ACHN (cell line): ENCODE data around the gene MRM1.
"Not testable (repeated sequence)": the region's sequence is repeated elsewhere in the genome, so short reads cannot be mapped to it uniquely, and the experiment has no call there.

Experiments used
- DNase-seq: peaks from one replicate; pipeline ENCODE4 v3.0.0-alpha.2; 2015
- in situ Hi-C: cut with HindIII; loops from 2 replicates; pipeline ENCODE4 v1.10.0; 2017; ENCODE audit warnings: low sequenced_read_pairs, low pct_ligation_motif_present, low pct_unique_long_range_greater_than_20kb

Gene MRM1

DNA sequence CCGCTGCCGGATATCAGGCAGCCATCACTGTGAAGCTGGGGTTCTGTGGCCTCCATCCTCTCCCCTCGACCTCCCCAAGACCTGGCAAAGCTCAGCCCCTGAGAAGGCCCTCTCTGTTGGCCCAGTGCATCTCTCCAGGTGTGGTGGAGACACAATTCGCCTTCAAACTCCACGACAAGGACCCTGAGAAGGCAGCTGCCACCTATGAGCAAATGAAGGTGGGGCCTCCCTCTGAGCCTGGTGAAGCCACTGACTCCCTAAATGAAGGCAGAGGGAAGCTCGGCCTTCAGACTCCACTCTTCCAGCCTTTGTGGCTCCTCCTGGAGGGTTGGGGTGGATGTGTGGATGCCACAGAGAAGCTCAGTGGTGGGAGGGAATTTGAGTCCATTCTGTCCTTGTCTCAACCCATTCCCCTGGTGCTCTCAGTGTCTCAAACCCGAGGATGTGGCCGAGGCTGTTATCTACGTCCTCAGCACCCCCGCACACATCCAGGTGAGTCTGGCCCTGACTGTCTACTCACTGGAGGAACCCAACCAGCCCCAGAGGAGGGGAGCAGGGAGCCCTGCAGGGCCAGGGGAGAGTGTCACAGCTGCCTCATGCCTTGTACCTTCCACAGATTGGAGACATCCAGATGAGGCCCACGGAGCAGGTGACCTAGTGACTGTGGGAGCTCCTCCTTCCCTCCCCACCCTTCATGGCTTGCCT lies 1.7 kb upstream of the MRM1 start:
- no peak for DNase-seq
- in situ Hi-C loops: no loop called here

- in situ Hi-C loops: no loop called here
- no peak for DNase-seq
These were observed 918 bp upstream of the MRM1 start for GRCh38 chr17:36600465-36600864.

DNA sequence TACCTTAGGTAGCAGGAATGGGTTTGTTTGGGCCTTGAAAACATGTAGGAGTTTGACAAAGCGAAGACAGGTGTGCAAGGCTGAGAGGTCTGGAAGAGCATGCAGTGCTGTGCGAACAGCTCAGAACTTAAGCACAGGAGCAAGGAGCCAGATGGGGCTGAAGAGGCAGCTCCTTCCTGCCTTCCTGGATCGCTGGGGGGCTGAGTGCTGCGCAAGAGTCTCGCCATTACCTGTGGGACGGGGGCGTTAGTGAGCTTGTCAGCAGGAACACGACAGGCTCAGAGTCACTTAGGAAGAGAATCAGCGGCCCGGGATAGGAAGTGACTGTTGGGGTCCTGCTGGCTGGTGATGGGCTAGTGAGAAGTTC lies 464 bp upstream of the MRM1 start:
- DNase-seq: peak; percentile 18
- in situ Hi-C loops: no loop called here

DNA sequence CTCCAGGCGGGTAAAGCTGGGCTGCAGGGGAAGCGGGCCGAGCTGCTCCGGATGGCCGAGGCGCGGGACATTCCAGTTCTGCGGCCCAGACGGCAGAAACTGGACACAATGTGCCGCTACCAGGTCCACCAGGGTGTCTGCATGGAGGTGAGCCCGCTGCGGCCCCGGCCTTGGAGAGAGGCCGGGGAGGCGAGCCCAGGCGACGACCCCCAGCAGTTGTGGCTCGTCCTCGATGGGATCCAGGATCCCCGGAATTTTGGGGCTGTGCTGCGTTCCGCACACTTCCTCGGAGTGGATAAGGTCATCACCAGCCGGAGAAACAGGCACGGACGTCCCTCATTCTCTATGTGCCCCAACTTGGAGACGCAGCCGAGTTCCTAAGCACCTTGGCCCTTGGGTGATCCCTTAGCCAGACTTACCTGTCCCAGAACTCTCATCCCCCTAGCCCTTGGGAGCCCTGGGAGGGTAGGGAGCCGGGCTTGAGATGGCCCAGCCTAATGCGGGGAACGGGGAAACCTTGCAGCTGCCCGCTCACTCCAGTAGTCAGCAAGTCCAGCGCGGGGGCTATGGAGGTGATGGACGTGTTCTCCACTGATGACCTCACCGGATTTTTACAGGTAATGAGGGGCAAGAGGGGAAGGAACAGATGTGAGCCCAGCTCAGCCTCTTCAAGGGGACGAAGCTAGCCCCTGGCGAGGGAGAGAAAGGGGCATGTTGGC lies 806 bp downstream of the MRM1 start:
- in situ Hi-C loops: no loop called here
- DNase-seq: peak; percentile 31

- in situ Hi-C loops: no loop called here
- DNase-seq: peak; percentile 78
These were observed 1.6 kb downstream of the MRM1 start for GRCh38 chr17:36602924-36603384.

DNA sequence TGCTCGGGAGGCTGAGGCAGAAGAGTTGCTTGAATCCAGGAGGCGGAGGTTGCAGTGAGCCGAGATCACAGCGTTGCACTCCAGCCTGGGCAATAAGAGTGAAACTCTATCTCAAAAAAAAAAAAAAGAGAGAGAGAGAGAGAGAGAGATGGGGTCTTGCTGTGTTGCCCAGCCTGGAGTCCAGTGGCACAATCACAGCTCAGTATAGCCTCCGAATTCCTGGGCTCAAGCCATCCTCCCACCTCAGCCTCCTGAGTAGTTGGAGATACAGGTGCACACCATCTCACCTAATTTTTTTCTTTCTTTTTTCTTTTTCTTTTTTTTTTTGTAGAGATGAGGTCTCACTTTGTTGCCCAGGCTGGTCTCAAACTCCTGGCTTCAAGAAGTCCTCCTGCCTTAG lies 3.6 kb downstream of the MRM1 start:
- DNase-seq, in situ Hi-C loops: not testable (repeated sequence)

GRCh38 chr17:36608280-36608679 lies 6.9 kb downstream of the MRM1 start:
- in situ Hi-C loops: no loop called here

DNA sequence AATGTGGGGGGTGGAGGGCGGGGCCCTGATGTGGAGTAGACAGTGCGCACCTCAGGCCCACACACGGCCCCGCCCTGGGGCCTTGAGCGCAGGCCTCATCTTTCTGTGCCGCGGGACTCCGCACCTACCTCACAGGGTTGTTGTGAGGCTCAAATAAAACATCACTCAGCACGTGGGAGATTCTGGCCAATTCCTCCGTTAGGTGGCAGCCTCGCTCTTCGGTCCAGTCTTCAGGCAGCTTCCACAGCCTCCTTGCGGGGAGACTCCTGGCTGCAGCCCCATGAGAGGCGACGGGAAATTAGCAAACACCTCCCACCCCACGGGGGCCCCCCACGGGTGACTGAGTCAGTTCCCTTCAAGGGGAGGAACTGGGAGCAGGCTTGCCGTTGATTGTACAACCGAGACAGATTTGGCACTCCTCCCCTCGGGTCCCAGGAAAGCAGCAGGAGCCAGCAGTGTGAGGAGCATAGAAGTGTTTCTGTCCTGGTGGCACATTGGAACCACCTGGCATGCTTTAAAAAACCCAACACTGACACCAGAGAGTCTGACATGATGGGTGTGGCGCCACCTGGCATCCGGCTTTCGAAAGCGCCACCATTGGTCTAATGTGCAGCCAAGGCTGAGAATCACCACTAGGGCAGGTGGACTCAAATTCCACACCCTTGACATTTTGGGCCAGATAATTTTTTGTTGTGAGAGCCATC lies 7.6 kb downstream of the MRM1 start:
- peak; percentile 76 for DNase-seq
- in situ Hi-C loops: no loop called here

More at GRCh38 chr17:36608280-36608679, 6.9 kb downstream of the MRM1 start:
- no peak for DNase-seq

DNA sequence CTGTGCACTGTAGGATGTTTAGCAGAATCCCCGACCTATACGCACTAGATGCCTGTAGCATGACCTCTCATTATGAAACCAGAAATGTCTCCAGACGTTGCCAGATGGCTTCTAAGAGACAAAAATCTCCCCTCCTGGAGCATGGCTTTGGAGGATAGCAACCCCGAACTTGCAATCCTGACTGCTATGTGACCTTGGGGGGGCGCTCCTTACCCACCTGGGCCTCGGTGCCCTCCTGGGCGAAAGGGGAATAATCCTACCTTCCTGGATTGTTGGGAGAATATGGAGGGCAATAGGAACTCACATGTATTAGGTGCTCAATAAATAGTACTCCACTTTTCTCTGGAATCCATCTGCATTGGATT lies 8.1 kb downstream of the MRM1 start:
- DNase-seq: no peak
- in situ Hi-C loops: no loop called here

GRCh38 chr17:36610474-36610873 lies 9.1 kb downstream of the MRM1 start:
- in situ Hi-C loops: no loop called here
- DNase-seq: no peak

- peak; percentile 16 for DNase-seq
- in situ Hi-C loops: no loop called here
These were observed 10.1 kb downstream of the MRM1 start for GRCh38 chr17:36611345-36612072.

DNA sequence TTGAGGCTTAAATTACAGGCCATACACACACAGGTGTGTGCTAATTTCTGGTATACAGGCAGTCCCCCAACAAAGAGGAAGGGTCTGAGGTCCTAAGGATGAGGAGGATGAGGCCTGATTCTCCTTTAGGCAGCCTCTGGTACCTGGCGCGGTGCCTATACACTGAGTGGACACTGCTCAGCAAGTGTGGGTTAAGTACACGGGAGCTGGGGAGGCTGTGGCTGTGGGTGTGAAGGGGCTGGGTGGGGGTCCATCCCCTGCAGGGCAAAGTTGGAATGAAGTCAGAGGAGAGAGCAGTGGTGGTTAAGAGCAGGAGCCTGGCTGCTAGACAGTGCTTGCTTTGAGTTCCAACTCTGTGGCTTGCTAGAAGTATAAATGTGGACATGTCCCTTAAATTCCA lies 10.9 kb downstream of the MRM1 start:
- in situ Hi-C loops: no loop called here
- DNase-seq: no peak

DNA sequence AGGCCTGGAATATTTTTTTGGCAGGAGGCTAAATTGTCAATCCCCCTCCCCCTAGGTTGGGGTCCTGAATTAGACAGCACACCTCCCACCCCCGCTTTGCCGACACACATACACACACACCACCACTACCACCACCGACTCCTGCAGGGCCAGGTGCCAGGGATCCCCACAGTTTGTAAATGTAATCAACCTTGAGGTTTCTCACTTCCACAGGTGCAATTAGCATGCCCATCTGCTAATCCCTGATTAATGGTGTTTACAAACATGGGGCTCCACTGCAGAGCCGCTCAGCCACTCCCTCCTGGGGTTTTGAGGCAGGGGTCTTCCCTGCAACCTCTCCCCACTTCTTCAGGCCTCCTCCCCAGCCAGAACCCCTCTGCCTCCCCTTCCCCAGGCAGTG lies 11.8 kb downstream of the MRM1 start:
- DNase-seq: no peak
- in situ Hi-C loops: no loop called here

- no peak for DNase-seq
- in situ Hi-C loops: no loop called here
These were observed 12.7 kb downstream of the MRM1 start for GRCh38 chr17:36614081-36614480.

DNA sequence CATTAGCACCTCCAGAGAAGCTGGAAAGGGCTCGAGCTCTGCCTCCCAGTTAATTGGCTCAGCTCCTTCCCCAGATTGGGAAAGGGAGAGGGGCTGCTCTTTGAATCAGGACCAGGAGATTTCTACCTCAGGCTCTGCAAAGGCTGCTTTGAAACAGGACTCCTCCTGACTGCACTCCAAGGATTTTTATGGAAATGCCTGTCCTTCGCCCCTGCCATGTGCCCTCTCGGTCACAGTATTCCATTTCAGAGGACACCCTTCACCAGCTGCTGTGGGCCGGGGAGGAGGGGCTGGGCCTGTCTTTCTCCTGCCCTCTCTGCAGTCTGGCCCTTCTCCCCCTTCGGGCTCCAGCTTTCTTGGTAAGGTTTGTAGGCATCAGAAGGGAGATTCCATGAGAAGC lies 13.6 kb downstream of the MRM1 start:
- DNase-seq: no peak
- in situ Hi-C loops: no loop called here

- in situ Hi-C loops: no loop called here
- DNase-seq: peak; percentile 16
These were observed 15.0 kb downstream of the MRM1 start for GRCh38 chr17:36616061-36617029.

DNA sequence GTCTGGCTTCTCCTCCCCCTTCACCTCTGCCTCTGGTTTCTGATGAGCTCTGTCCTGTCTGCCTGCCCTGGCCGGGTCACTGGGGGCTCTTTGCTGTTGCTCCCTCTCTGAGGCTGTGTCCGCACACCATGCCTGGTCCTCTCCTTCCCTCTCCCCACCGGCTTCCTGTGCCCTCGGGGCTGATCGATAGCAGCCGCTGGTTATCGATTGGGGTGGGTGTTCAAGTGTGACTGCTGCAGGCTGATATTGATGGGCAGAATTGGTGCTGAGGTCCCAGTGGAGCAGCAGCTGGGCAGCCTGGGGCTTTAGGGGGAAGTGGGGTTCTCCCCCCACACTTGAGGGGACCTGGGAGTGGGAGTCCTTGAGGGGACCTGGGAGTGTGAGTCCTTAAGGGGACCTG lies 16.4 kb downstream of the MRM1 start:
- in situ Hi-C loops: no loop called here
- no peak for DNase-seq

DNA sequence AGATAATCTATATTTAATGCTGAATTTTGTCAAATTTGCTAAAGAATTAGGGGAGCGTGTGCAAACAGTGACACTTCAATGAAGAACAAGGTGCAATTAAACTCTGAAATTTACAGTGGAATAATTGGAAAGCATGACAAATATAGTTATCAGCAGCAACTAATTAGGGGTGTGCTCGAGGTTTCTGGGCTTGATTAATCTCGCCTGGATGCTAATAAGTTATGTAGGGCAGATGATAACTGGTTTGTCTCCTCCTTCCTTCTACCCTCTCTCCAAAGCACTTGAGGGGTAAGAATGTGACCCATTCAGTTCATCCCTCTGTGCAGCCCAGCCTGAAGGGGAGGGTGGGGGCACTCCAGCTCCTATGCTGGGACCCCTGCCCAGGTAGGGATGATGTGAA lies 21.9 kb downstream of the MRM1 start:
- in situ Hi-C loops: no loop called here
- DNase-seq: no peak
